ENCODE measurements around the gene LCLAT1. TPM values are rescaled to one million over a fixed set of nuclear protein-coding genes. Genes with fewer than 3 reads are reported as not detected.

Gene LCLAT1
- total RNA-seq, 4 donors from 2014 or later, result 24.9 to 62.9 (median 36.3) TPM

- intact Hi-C loops (cut with DNase I), result no loop called here
- H3K27ac ChIP-seq (replicated peaks in 1 of 4), result no peak overlapping the region
- peaks cover 0 to under 1% (median 0%) of the 10 kb centered on the region in 4 donors for H3K4me1 ChIP-seq
- TF ChIP-seq CTCF (IDR thresholded peaks at IDR 0.05), result no peak
- TF ChIP-seq EP300 (IDR thresholded peaks at IDR 0.05), result no peak
- no peak for TF ChIP-seq POLR2A (IDR thresholded peaks at IDR 0.05; ENCODE audit: low read depth)
- no peak for TF ChIP-seq POLR2AphosphoS5 (IDR thresholded peaks at IDR 0.05)
- DNase-seq (ENCODE audit: extremely low spot score), result no peak
- H3K27me3 ChIP-seq, result no peaks in the 10 kb centered on the region
- no peaks in the 10 kb centered on the region for H3K9me3 ChIP-seq
- WGBS, result 95% methylated on average over 4 of the region's 4 CpGs
- no peak overlapping the region for H3K4me3 ChIP-seq
- no peaks in the 10 kb centered on the region for H3K36me3 ChIP-seq
Observed at GRCh38 chr2:30577151-30577550, 130.1 kb downstream of the LCLAT1 start.

GRCh38 chr2:30580391-30580790, 133.3 kb downstream of the LCLAT1 start:
- Histone ChIP-seq H3K27me3 (no peaks in the 10 kb centered on the region), H3K4me1 (peaks cover 0 to 21% (median 5%) of the 10 kb centered on the region in 4 donors), H3K4me3 (no peak overlapping the region), H3K9me3 (no peaks in the 10 kb centered on the region), H3K36me3 (no peaks in the 10 kb centered on the region), H3K27ac (replicated peaks in 1 of 4) (no peak overlapping the region)
- intact Hi-C loops (cut with DNase I), result no loop called here
- TF ChIP-seq EP300 (IDR thresholded peaks at IDR 0.05), result no peak
- no peak for TF ChIP-seq CTCF (IDR thresholded peaks at IDR 0.05)
- TF ChIP-seq POLR2AphosphoS5 (IDR thresholded peaks at IDR 0.05), result no peak
- no peak for TF ChIP-seq POLR2A (IDR thresholded peaks at IDR 0.05; ENCODE audit: low read depth)
- WGBS, result 77% methylated on average over 3 of the region's 3 CpGs
- DNase-seq (ENCODE audit: extremely low spot score), result no peak

GRCh38 chr2:30582521-30582920, 135.5 kb downstream of the LCLAT1 start:
- no peaks in the 10 kb centered on the region for H3K9me3 ChIP-seq
- H3K4me1 ChIP-seq, result peaks cover 0 to 21% (median 9%) of the 10 kb centered on the region in 4 donors
- no peak overlapping the region for H3K4me3 ChIP-seq
- intact Hi-C loops (cut with DNase I), result no loop called here
- no peak for TF ChIP-seq EP300 (IDR thresholded peaks at IDR 0.05)
- no peak for TF ChIP-seq POLR2A (IDR thresholded peaks at IDR 0.05; ENCODE audit: low read depth)
- no peak for TF ChIP-seq CTCF (IDR thresholded peaks at IDR 0.05)
- no peak for TF ChIP-seq POLR2AphosphoS5 (IDR thresholded peaks at IDR 0.05)
- WGBS, result 82% methylated on average over 2 of the region's 2 CpGs
- H3K27me3 ChIP-seq, result no peaks in the 10 kb centered on the region
- H3K27ac ChIP-seq (replicated peaks in 1 of 4), result no peak overlapping the region
- DNase-seq (ENCODE audit: extremely low spot score), result no peak
- no peaks in the 10 kb centered on the region for H3K36me3 ChIP-seq

- H3K27me3 ChIP-seq, result no peaks in the 10 kb centered on the region
- H3K9me3 ChIP-seq, result no peaks in the 10 kb centered on the region
- no peak overlapping the region for H3K27ac ChIP-seq (replicated peaks in 1 of 4)
- TF ChIP-seq EP300 (IDR thresholded peaks at IDR 0.05) (no peak), CTCF (IDR thresholded peaks at IDR 0.05) (no peak), POLR2A (IDR thresholded peaks at IDR 0.05; ENCODE audit: low read depth) (no peak), POLR2AphosphoS5 (IDR thresholded peaks at IDR 0.05) (no peak)
- H3K4me3 ChIP-seq, result no peak overlapping the region
- 92% methylated on average over 3 of the region's 3 CpGs for WGBS
- H3K36me3 ChIP-seq, result no peaks in the 10 kb centered on the region
- peaks cover 5 to 21% (median 17%) of the 10 kb centered on the region in 4 donors for H3K4me1 ChIP-seq
- intact Hi-C loops (cut with DNase I), result no loop called here
- DNase-seq (ENCODE audit: extremely low spot score), result no peak
Observed at GRCh38 chr2:30583204-30583749, 136.2 kb downstream of the LCLAT1 start.

GRCh38 chr2:30584116-30584515, 137.1 kb downstream of the LCLAT1 start:
- no peak for TF ChIP-seq EP300 (IDR thresholded peaks at IDR 0.05)
- no peak for TF ChIP-seq CTCF (IDR thresholded peaks at IDR 0.05)
- no peak for TF ChIP-seq POLR2A (IDR thresholded peaks at IDR 0.05; ENCODE audit: low read depth)
- no peak for TF ChIP-seq POLR2AphosphoS5 (IDR thresholded peaks at IDR 0.05)
- DNase-seq (ENCODE audit: extremely low spot score), result no peak
- intact Hi-C loops (cut with DNase I), result no loop called here
- no peaks in the 10 kb centered on the region for H3K36me3 ChIP-seq
- no peak overlapping the region for H3K4me3 ChIP-seq
- peaks cover 12 to 27% (median 20%) of the 10 kb centered on the region in 4 donors for H3K4me1 ChIP-seq
- H3K9me3 ChIP-seq, result no peaks in the 10 kb centered on the region
- 84% methylated on average over 4 of the region's 4 CpGs for WGBS
- H3K27me3 ChIP-seq, result no peaks in the 10 kb centered on the region
- H3K27ac ChIP-seq (replicated peaks in 1 of 4), result no peak overlapping the region
